Skeletal muscle tissue (tissue), 4 donors: Measurements from ENCODE around the gene FOXP1. TPM values are rescaled to one million over a fixed set of nuclear protein-coding genes. Genes with fewer than 3 reads are reported as not detected.
A peak's percentile ranks its signal among the peaks of the same experiment; 100 is the strongest.

Experiments used
- H3K27ac ChIP-seq: one replicate; pipeline ENCODE4 v1.7.0; 2013; ENCODE audit warnings: mild to moderate bottlenecking, low read depth, low read length, inconsistent platforms
- H3K27me3 ChIP-seq, 3 donors: one replicate each; pipeline ENCODE4 v1.7.0; 2013; ENCODE audit warnings: low read length in 3 of 3; ENCODE audit not compliant: control insufficient read depth in 3 of 3, insufficient read depth in 3 of 3
- H3K36me3 ChIP-seq, 3 donors: one replicate each; pipeline ENCODE4 v1.7.0; 2013; ENCODE audit warnings: low read length in 3 of 3; ENCODE audit not compliant: control insufficient read depth in 3 of 3, insufficient read depth in 3 of 3
- H3K4me1 ChIP-seq, 3 donors: one replicate each; pipeline ENCODE4 v1.7.0; 2013; ENCODE audit warnings: low read length in 3 of 3, mild to moderate bottlenecking in 3 of 3; ENCODE audit not compliant: control insufficient read depth in 3 of 3, insufficient read depth in 3 of 3
- H3K4me3 ChIP-seq, 3 donors: one replicate each; pipeline ENCODE4 v1.7.0; 2013; ENCODE audit warnings: low read length in 3 of 3
- H3K9ac ChIP-seq, 3 donors: one replicate each; pipeline ENCODE4 v1.7.0; 2013; ENCODE audit warnings: low read length in 3 of 3, mild to moderate bottlenecking in 3 of 3, moderate library complexity in 2 of 3, low read depth in 1 of 3
- H3K9me3 ChIP-seq, 3 donors: one replicate each; pipeline ENCODE4 v1.7.0; 2013; ENCODE audit warnings: low read length in 3 of 3; ENCODE audit not compliant: control insufficient read depth in 3 of 3
- total RNA-seq: library from RNA; depleted of rRNA; stranded (reverse); fragments of >200 nt; gene quantifications from one replicate; pipeline ENCODE4 v1.2.3, GENCODE V29; 2014
- donor health status: Osteomylitis.

FOXP1 gene
- total RNA-seq, 1 donor from 2014 or later, result 36.0 TPM

DNA sequence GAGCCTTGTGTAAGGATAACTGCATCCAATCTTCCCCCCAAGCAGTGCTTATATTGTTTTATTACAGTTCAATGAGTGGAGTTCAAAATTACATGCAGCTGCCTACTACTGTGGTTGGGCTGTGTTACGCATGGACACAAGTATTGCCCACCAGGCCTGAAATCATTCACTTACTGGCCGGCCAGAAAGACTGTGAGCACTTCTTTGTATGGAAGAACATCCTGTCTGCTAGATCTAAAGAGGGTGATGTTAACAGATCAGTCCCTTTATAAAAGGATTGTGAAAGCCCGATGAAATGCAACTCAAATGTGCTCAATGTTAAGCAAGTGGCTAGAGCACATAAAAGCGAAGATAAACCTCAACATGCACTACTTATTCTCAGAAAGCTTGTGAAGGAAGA is 132.5 kb downstream of the FOXP1 start:
- Histone ChIP-seq H3K36me3 (no peaks in the 10 kb centered on the region), H3K27me3 (no peaks in the 10 kb centered on the region), H3K4me1 (peaks cover 14 to 23% (median 16%) of the 10 kb centered on the region in 3 donors), H3K4me3 (no peak overlapping the region), H3K27ac (no peak overlapping the region), H3K9me3 (no peaks in the 10 kb centered on the region), H3K9ac (no peak overlapping the region)

DNA sequence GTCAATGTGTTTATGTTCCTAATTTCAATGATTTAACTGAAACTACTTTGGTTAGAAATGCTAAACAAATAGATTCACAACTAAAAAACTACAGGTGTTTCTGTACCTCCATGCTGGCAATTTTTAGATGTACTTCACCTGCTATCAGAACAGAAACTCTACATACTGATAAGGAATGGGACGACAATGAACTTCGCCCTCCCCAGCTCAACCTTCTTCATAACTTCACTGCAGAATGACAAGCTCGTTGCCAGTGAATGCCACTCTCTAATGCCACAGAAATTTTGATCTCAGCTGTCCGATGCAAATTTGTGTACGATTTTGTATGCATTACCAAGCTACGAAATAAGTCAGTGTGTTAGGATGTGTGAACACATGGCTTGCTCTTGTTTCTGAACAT is 133.4 kb downstream of the FOXP1 start:
- no peaks in the 10 kb centered on the region for H3K9me3 ChIP-seq
- H3K4me3 ChIP-seq, result no peak overlapping the region
- no peak overlapping the region for H3K27ac ChIP-seq
- H3K27me3 ChIP-seq, result no peaks in the 10 kb centered on the region
- peaks cover 14 to 25% (median 16%) of the 10 kb centered on the region in 3 donors for H3K4me1 ChIP-seq
- H3K9ac ChIP-seq, result no peak overlapping the region
- H3K36me3 ChIP-seq, result no peaks in the 10 kb centered on the region

DNA sequence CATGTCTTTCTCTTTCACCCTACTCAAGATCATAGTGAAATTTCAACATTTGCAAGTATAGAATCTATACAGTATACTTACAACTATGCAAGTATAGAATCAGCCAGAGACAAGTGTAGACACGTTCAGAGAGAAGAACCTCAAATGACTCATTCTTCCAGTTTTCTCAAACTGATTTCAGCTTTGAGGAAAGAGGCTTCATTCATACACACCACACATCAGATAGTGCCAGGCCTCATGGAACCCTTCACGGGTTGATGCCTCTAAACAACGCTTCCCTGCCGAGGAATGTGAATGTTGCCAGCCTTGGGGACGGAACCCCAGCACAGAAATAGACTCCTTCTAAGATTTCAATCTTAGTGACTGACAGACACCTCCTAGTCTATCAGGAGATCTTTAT is 135.7 kb downstream of the FOXP1 start:
- H3K4me3 ChIP-seq, result no peak overlapping the region
- H3K4me1 ChIP-seq, result peaks cover 14 to 32% (median 18%) of the 10 kb centered on the region in 3 donors
- no peak overlapping the region for H3K27ac ChIP-seq
- no peaks in the 10 kb centered on the region for H3K27me3 ChIP-seq
- no peaks in the 10 kb centered on the region for H3K9me3 ChIP-seq
- no peak overlapping the region for H3K9ac ChIP-seq
- no peaks in the 10 kb centered on the region for H3K36me3 ChIP-seq

- no peak overlapping the region for H3K9ac ChIP-seq
- no peak overlapping the region for H3K4me3 ChIP-seq
- no peaks in the 10 kb centered on the region for H3K36me3 ChIP-seq
- H3K27ac ChIP-seq, result no peak overlapping the region
- H3K4me1 ChIP-seq, result peaks cover 14 to 32% (median 18%) of the 10 kb centered on the region in 3 donors
- H3K27me3 ChIP-seq, result no peaks in the 10 kb centered on the region
- H3K9me3 ChIP-seq, result no peaks in the 10 kb centered on the region
These were observed 136.3 kb downstream of the FOXP1 start for GRCh38 chr3:71447197-71447596.

DNA sequence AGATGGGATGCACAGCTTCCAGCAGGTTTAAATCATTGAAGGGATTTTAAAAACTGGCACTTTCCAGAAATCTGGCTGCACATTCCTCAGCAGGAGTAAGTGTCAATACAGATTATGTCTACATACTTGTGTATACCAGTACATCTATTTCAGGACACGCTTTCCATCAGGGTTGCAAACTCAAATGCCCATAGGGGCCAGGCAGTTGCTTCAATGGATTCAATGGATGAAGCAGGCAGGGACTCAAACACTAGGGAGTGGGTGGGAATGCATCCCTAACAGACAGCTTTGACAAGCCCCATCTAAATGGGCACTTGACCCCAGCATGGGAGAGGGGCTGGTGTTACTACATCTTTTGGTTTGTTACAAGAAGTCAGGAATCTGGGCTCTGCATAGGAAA is 136.8 kb downstream of the FOXP1 start:
- Histone ChIP-seq H3K27me3 (no peaks in the 10 kb centered on the region), H3K4me1 (peaks cover 14 to 32% (median 18%) of the 10 kb centered on the region in 3 donors), H3K9me3 (no peaks in the 10 kb centered on the region), H3K27ac (no peak overlapping the region), H3K9ac (no peak overlapping the region), H3K36me3 (no peaks in the 10 kb centered on the region), H3K4me3 (no peak overlapping the region)

DNA sequence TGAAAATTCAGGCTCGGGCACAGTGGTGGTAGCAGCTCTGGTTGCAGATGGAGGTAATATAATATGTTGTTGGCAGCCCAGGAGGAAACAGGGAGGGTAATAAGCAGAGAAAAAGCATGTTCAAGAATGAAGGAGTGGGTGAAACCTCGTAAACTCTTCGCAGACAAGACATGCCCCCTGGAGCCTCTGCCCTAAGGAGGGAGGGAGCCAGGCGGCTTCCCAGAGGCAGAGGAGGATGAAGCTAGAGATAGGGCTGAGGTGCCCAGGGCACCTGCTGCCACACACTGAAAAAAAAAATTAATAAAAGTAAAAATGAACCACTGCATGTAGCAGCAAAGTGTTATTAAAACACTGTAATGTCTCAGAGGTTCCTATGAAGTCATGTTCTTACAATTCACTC is 137.3 kb downstream of the FOXP1 start:
- Histone ChIP-seq H3K27ac (no peak overlapping the region), H3K9me3 (no peaks in the 10 kb centered on the region), H3K4me3 (no peak overlapping the region), H3K27me3 (no peaks in the 10 kb centered on the region), H3K9ac (no peak overlapping the region), H3K4me1 (peaks cover 14 to 37% (median 18%) of the 10 kb centered on the region in 3 donors), H3K36me3 (no peaks in the 10 kb centered on the region)

DNA sequence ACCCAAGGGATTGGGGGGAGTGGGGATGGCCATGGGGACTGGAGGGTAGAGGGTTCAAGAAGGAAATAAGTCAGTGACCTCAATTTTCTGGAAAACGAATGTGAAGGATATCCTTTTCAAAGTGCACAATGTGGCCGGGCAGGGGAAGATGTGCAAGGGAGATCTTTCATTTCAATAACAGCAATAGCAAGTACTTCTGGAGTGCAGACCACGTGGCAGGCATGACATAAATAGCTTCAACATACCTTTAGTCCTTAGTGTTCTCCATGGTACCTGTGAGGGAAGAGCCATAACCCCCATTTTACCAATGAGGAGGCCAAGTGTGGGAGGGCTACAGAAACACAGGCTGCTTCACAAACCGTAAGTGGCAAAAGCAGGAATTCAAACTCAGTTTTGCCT is 138.7 kb downstream of the FOXP1 start:
- H3K4me3 ChIP-seq, result no peak overlapping the region
- H3K4me1 ChIP-seq, result peaks cover 14 to 39% (median 18%) of the 10 kb centered on the region in 3 donors
- no peak overlapping the region for H3K9ac ChIP-seq
- H3K9me3 ChIP-seq, result no peaks in the 10 kb centered on the region
- peak overlapping the region; percentile 39 for H3K27ac ChIP-seq
- no peaks in the 10 kb centered on the region for H3K36me3 ChIP-seq
- H3K27me3 ChIP-seq, result no peaks in the 10 kb centered on the region

GRCh38 chr3:71444028-71444860 is 139.3 kb downstream of the FOXP1 start:
- Histone ChIP-seq H3K27ac (peak overlapping the region; percentile 39), H3K4me3 (no peak overlapping the region), H3K36me3 (no peaks in the 10 kb centered on the region), H3K27me3 (no peaks in the 10 kb centered on the region), H3K9ac (peak overlapping the region in 1 of 3 donors; percentile 27), H3K9me3 (no peaks in the 10 kb centered on the region), H3K4me1 (peaks cover 14 to 37% (median 18%) of the 10 kb centered on the region in 3 donors)

GRCh38 chr3:71443332-71443731 is 140.2 kb downstream of the FOXP1 start:
- Histone ChIP-seq H3K9me3 (no peaks in the 10 kb centered on the region), H3K27me3 (no peaks in the 10 kb centered on the region), H3K27ac (peak overlapping the region; percentile 39), H3K9ac (no peak overlapping the region), H3K4me3 (no peak overlapping the region), H3K36me3 (no peaks in the 10 kb centered on the region), H3K4me1 (peaks cover 14 to 33% (median 18%) of the 10 kb centered on the region in 3 donors)

- no peak overlapping the region for H3K4me3 ChIP-seq
- peak overlapping the region in 1 of 3 donors; percentile 6 for H3K9ac ChIP-seq
- H3K36me3 ChIP-seq, result no peaks in the 10 kb centered on the region
- no peak overlapping the region for H3K27ac ChIP-seq
- H3K27me3 ChIP-seq, result no peaks in the 10 kb centered on the region
- H3K4me1 ChIP-seq, result peaks cover 11 to 27% (median 12%) of the 10 kb centered on the region in 3 donors
- H3K9me3 ChIP-seq, result no peaks in the 10 kb centered on the region
These were observed 140.9 kb downstream of the FOXP1 start for GRCh38 chr3:71442652-71443042.
